GM21825 (cell line): ENCODE results near the gene DLG5.
A peak's percentile ranks its signal among the peaks of the same experiment; 100 is the strongest.

Experiments
- ATAC-seq: cut with Tn5 transposase; IDR thresholded peaks from one replicate; pipeline ENCODE4 v1.9.1; 2021; ENCODE audit warnings: mild to moderate bottlenecking, moderate library complexity; ENCODE audit not compliant: unreplicated experiment

Gene DLG5

GRCh38 chr10:77944519-77944918, 18.0 kb upstream of the DLG5 start:
- ATAC-seq, result no peak

- ATAC-seq, result no peak
These were observed 16.8 kb upstream of the DLG5 start for GRCh38 chr10:77943121-77943901.

GRCh38 chr10:77941790-77942189, 15.2 kb upstream of the DLG5 start:
- ATAC-seq, result no peak

- ATAC-seq, result no peak
These were observed 14.1 kb upstream of the DLG5 start for GRCh38 chr10:77940627-77941026.

- no peak for ATAC-seq
These were observed 13.7 kb upstream of the DLG5 start for GRCh38 chr10:77940225-77940624.

GRCh38 chr10:77939561-77940001, 13.0 kb upstream of the DLG5 start:
- no peak for ATAC-seq

- ATAC-seq, result no peak
These were observed 10.4 kb upstream of the DLG5 start for GRCh38 chr10:77936697-77937567.

- ATAC-seq, result no peak
These were observed 5.6 kb upstream of the DLG5 start for GRCh38 chr10:77932016-77932715.

GRCh38 chr10:77927402-77928246, 1.1 kb upstream of the DLG5 start:
- ATAC-seq, result no peak

GRCh38 chr10:77925795-77926565, 575 bp downstream of the DLG5 start:
- peak; percentile 56 for ATAC-seq

- ATAC-seq, result no peak
These were observed 1.2 kb downstream of the DLG5 start for GRCh38 chr10:77925410-77925794.

GRCh38 chr10:77922566-77923179, 3.9 kb downstream of the DLG5 start:
- ATAC-seq, result no peak

- ATAC-seq, result no peak
These were observed 4.5 kb downstream of the DLG5 start for GRCh38 chr10:77922055-77922454.

GRCh38 chr10:77921395-77921794, 5.2 kb downstream of the DLG5 start:
- no peak for ATAC-seq

- ATAC-seq, result no peak
These were observed 6.1 kb downstream of the DLG5 start for GRCh38 chr10:77920495-77920894.

GRCh38 chr10:77919713-77920108, 6.8 kb downstream of the DLG5 start:
- no peak for ATAC-seq

GRCh38 chr10:77915319-77916105, 11.0 kb downstream of the DLG5 start:
- no peak for ATAC-seq

GRCh38 chr10:77913090-77913489, 13.5 kb downstream of the DLG5 start:
- no peak for ATAC-seq

GRCh38 chr10:77912576-77912975, 14.0 kb downstream of the DLG5 start:
- no peak for ATAC-seq
